Panc1 (cell line): ENCODE measurements around the gene PLEKHG5. TPM values are rescaled to one million over a fixed set of nuclear protein-coding genes. Genes with fewer than 3 reads are reported as not detected.
"Not testable (repeated sequence)": the region's sequence is repeated elsewhere in the genome, so short reads cannot be mapped to it uniquely, and the experiment has no call there.

Source experiments
- ATAC-seq: fragments of 200-7000 bp; cut with Tn5 transposase; 2 replicates; pipeline ENCODE4 v1.9.1; 2020; ENCODE audit warnings: mild to moderate bottlenecking, moderate library complexity
- BruUV-seq: library from RNA; stranded (reverse); fragments of 400-500 nt; replicated peaks from 2 replicates; lab custom pipeline; 2021; lab: Mats Ljungman, UMichigan
- CTCF ChIA-PET: fragments of 300-600 bp; sonication (Branson Sonifier 250); formaldehyde crosslinking; loops from one replicate; lab custom pipeline; 2022; ENCODE audit warnings: antibody characterized with exemption; lab: Charles Lee
- POLR2A ChIA-PET: fragments of 300-600 bp; sonication (Branson Sonifier 250); formaldehyde crosslinking; loops from one replicate; lab custom pipeline; 2022; ENCODE audit warnings: antibody characterized with exemption; lab: Charles Lee
- DNase-seq: peaks from one replicate; pipeline ENCODE4 v3.0.0-alpha.2; 2010; ENCODE audit warnings: low read depth, low spot score
- H3K27ac ChIP-seq: 2 replicates; pipeline ENCODE4 v1.5.1; 2011; ENCODE audit warnings: mild to moderate bottlenecking, low read length, inconsistent platforms
- H3K27me3 ChIP-seq: fragments of 200-500 bp; sonication (Bioruptor generic); 2 replicates; pipeline ENCODE4 v1.6.0; 2014; ENCODE audit warnings: low read length, inconsistent platforms; ENCODE audit not compliant: control insufficient read depth, insufficient read depth
- H3K36me3 ChIP-seq: fragments of 200-500 bp; sonication (Bioruptor generic); 2 replicates; pipeline ENCODE4 v1.5.1; 2014; ENCODE audit warnings: inconsistent platforms, mild to moderate bottlenecking, low read length, moderate library complexity; ENCODE audit not compliant: control insufficient read depth, insufficient read depth
- H3K4me1 ChIP-seq: 2 replicates; pipeline ENCODE4 v1.5.1; 2011; ENCODE audit warnings: inconsistent platforms, mild to moderate bottlenecking, low read length, moderate library complexity; ENCODE audit not compliant: control insufficient read depth, insufficient read depth
- H3K4me3 ChIP-seq, 2 experiments: 2 replicates each; pipeline ENCODE4 v1.5.1; 2011 to 2012; ENCODE audit warnings: low read depth in 2 of 2, low read length in 2 of 2, mild to moderate bottlenecking in 2 of 2, inconsistent platforms in 1 of 2, moderate library complexity in 1 of 2
- H3K9me3 ChIP-seq: fragments of 200-500 bp; sonication (Bioruptor generic); 2 replicates; pipeline ENCODE4 v1.5.1; 2014; ENCODE audit warnings: low read depth, mild to moderate bottlenecking, inconsistent platforms, low read length, moderate library complexity; ENCODE audit not compliant: control insufficient read depth, insufficient read depth
- CTCF ChIP-seq: fragments of 450-650 bp; IDR thresholded peaks from 2 replicates; pipeline ENCODE4 v1.5.1; 2017; ENCODE audit warnings: mild to moderate bottlenecking
- POLR2AphosphoS5 ChIP-seq: IDR thresholded peaks from 2 replicates; pipeline ENCODE4 v1.6.1; 2012; ENCODE audit warnings: mild to moderate bottlenecking, low read depth, low read length, moderate library complexity
- REST ChIP-seq, 2 experiments: IDR thresholded peaks; 2 replicates each; pipeline ENCODE4 v1.6.1; 2011 to 2012; ENCODE audit warnings: low read depth in 2 of 2, control low read depth in 1 of 2, low read length in 1 of 2, mild to moderate bottlenecking in 1 of 2, moderate library complexity in 1 of 2; ENCODE audit not compliant: insufficient read depth in 1 of 2
- SIN3A ChIP-seq: IDR thresholded peaks from 2 replicates; pipeline ENCODE4 v1.6.1; 2012; ENCODE audit warnings: low read depth, mild to moderate bottlenecking, low read length, moderate library complexity, borderline replicate concordance; ENCODE audit not compliant: insufficient read depth
- TCF7L2 ChIP-seq: IDR thresholded peaks from 2 replicates; pipeline ENCODE4 v1.6.1; 2011; ENCODE audit warnings: mild to moderate bottlenecking, low read depth, low read length, inconsistent platforms
- in situ Hi-C: cut with HindIII; loops from 2 replicates; pipeline ENCODE4 v1.10.0; 2016; ENCODE audit warnings: low sequenced_read_pairs, low pct_unique_long_range_greater_than_20kb
- intact Hi-C: fragments of 100-400 bp; cut with micrococcal nuclease; formaldehyde crosslinking; loops from one replicate; pipeline ENCODE4 v1.10.0; 2022; ENCODE audit not compliant: unreplicated experiment
- total RNA-seq: library from RNA; stranded (reverse); gene quantifications from one replicate; pipeline ENCODE4 v1.2.1, GENCODE V29; 2021; ENCODE audit not compliant: unreplicated experiment

The PLEKHG5 gene
- total RNA-seq, 1 experiment from 2014 or later = 6.8 TPM

GRCh38 chr1:6450943-6451373 lies 40.5 kb downstream of the PLEKHG5 start:
- DNase-seq (no peak), ATAC-seq (no peak)
- Histone ChIP-seq H3K4me3 (no peak overlapping the region), H3K27ac (no peak overlapping the region), H3K4me1 (no peaks in the 10 kb centered on the region), H3K36me3 (no peaks in the 10 kb centered on the region), H3K9me3 (no peaks in the 10 kb centered on the region), H3K27me3 (no peaks in the 10 kb centered on the region)
- TF ChIP-seq CTCF = no peak
- no peak for TF ChIP-seq TCF7L2
- no peak for TF ChIP-seq SIN3A
- TF ChIP-seq REST (IDR thresholded peaks at IDR 0.05; ENCODE audit: insufficient read depth in 1 of 2, low read depth in 2 of 2, low read length in 1 of 2) = no peak
- no peak for TF ChIP-seq POLR2AphosphoS5
- CTCF ChIA-PET = no interaction called here
- no TSS peak for BruUV-seq
- POLR2A ChIA-PET = interaction anchor here (0.6 kb wide), 1 partner anchor 103 kb away, joined by 3 read pairs; no protein-coding TSS in a partner anchor
- intact Hi-C loops (no loop called here), in situ Hi-C loops (no loop called here)

- ATAC-seq, H3K4me1 ChIP-seq, H3K27me3 ChIP-seq, H3K27ac ChIP-seq, CTCF ChIA-PET, H3K4me3 ChIP-seq, BruUV-seq, in situ Hi-C loops, DNase-seq, H3K36me3 ChIP-seq, intact Hi-C loops, H3K9me3 ChIP-seq: not testable (repeated sequence)
- POLR2A ChIA-PET = interaction anchor here (0.6 kb wide), 1 partner anchor 103 kb away, joined by 3 read pairs; no protein-coding TSS in a partner anchor
These were observed 41.0 kb downstream of the PLEKHG5 start for GRCh38 chr1:6450486-6450885.

GRCh38 chr1:6450005-6450450 lies 41.4 kb downstream of the PLEKHG5 start:
- Histone ChIP-seq H3K4me3 (no peak overlapping the region), H3K36me3 (no peaks in the 10 kb centered on the region), H3K27ac (no peak overlapping the region), H3K9me3 (no peaks in the 10 kb centered on the region), H3K4me1 (no peaks in the 10 kb centered on the region), H3K27me3 (no peaks in the 10 kb centered on the region)
- TF ChIP-seq TCF7L2 (no peak), SIN3A (no peak), CTCF (no peak), POLR2AphosphoS5 (no peak), REST (IDR thresholded peaks at IDR 0.05; ENCODE audit: insufficient read depth in 1 of 2, low read depth in 2 of 2, low read length in 1 of 2) (no peak)
- ATAC-seq (no peak), DNase-seq (no peak)
- ChIA-PET CTCF (interaction anchor here (0.6 kb wide), 1 partner anchor 198 kb away, joined by 3 read pairs; no protein-coding TSS in a partner anchor), POLR2A (no interaction called here)
- in situ Hi-C loops (no loop called here), intact Hi-C loops (no loop called here)
- no TSS peak for BruUV-seq
